Upper lobe of left lung (tissue), 6 donors: ENCODE measurements around the gene MAP2K5. TPM values are rescaled to one million over a fixed set of nuclear protein-coding genes. Genes with fewer than 3 reads are reported as not detected.

Experiments used
- ATAC-seq, 2 donors: fragments of 200-7000 bp; cut with Tn5 transposase; one replicate each; pipeline ENCODE4 v1.9.1; 2022; ENCODE audit warnings: mild to moderate bottlenecking in 2 of 2, moderate library complexity in 2 of 2; ENCODE audit not compliant: low FRiP score in 2 of 2
- DNase-seq, 2 donors: peaks; one replicate each; pipeline ENCODE4 v3.0.0-alpha.2; 2019 to 2020
- H3K27ac ChIP-seq, 4 donors: fragments of 200-600 bp; sonication (generic); one replicate each; pipeline ENCODE4 v1.5.1; 2016 to 2019
- H3K27me3 ChIP-seq, 4 donors: fragments of 200-600 bp; sonication (generic); one replicate each; pipeline ENCODE4 v1.5.1; 2017 to 2019
- H3K36me3 ChIP-seq, 4 donors: fragments of 200-600 bp; sonication (generic); one replicate each; pipeline ENCODE4 v1.5.1; 2016 to 2019
- H3K4me1 ChIP-seq, 4 donors: fragments of 200-600 bp; sonication (generic); one replicate each; pipeline ENCODE4 v1.5.1; 2018 to 2019
- H3K4me3 ChIP-seq, 4 donors: fragments of 200-600 bp; sonication (generic); one replicate each; pipeline ENCODE4 v1.5.1; 2017 to 2019; ENCODE audit warnings: mild to moderate bottlenecking in 2 of 4, moderate library complexity in 1 of 4
- H3K9me3 ChIP-seq, 4 donors: fragments of 200-600 bp; sonication (generic); one replicate each; pipeline ENCODE4 v1.5.1; 2018 to 2019
- CTCF ChIP-seq, 6 experiments: fragments of 450-650 bp in 4 of 6; fragments of 200-600 bp in 2 of 6; sonication (generic) in 2 of 6; IDR thresholded peaks; one replicate each; pipeline ENCODE4 v1.5.1; 2016 to 2019; ENCODE audit warnings: antibody characterized with exemption in 6 of 6
- EP300 ChIP-seq, 4 donors: sonication (generic); formaldehyde crosslinking; IDR thresholded peaks; one replicate each; pipeline ENCODE4 v1.5.1; 2017; ENCODE audit warnings: antibody characterized with exemption in 4 of 4, control low read depth in 2 of 4
- POLR2A ChIP-seq, 4 donors: fragments of 450-650 bp; IDR thresholded peaks; one replicate each; pipeline ENCODE4 v1.5.1; 2016 to 2017; ENCODE audit warnings: antibody characterized with exemption in 4 of 4, mild to moderate bottlenecking in 2 of 4
- POLR2AphosphoS5 ChIP-seq, 2 donors: sonication (generic); formaldehyde crosslinking; IDR thresholded peaks; one replicate each; pipeline ENCODE4 v1.5.1; 2017; ENCODE audit warnings: antibody characterized with exemption in 2 of 2
- WGBS, 2 donors: methylation state at CpG; one replicate each; pipeline ENCODE4 v1.1.5; 2017 to 2018; 5-methylcytosine and 5-hydroxymethylcytosine counted together
- total RNA-seq, 6 donors: library from RNA; depleted of rRNA in 4 of 6; stranded (reverse); fragments of >200 nt in 4 of 6; gene quantifications; one replicate each; pipeline versions ENCODE4 v1.1.0 to v1.2.1, GENCODE V29; 2016 to 2021
- donor health status: DM: no; HTN: no; CAD: no; lungs with moderate emphysema.
- donor health status: DM: no; HTN: yes; CAD: no; lungs with severe emphysema.

The MAP2K5 gene
- total RNA-seq, 6 donors from 2014 or later, result 7.8 to 25.6 (median 16.0) TPM

GRCh38 chr15:67736810-67737209 is 194.3 kb downstream of the MAP2K5 start:
- no peak for DNase-seq
- H3K36me3 ChIP-seq, result no peaks in the 10 kb centered on the region
- no peak overlapping the region for H3K27ac ChIP-seq
- no peak for ATAC-seq
- H3K4me3 ChIP-seq, result no peak overlapping the region
- 87 to 91% methylated on average over 2 of the region's 2 CpGs for WGBS, 2 donors
- H3K9me3 ChIP-seq, result no peaks in the 10 kb centered on the region
- peaks cover 0 to under 1% (median 0%) of the 10 kb centered on the region in 4 donors for H3K4me1 ChIP-seq
- no peak for TF ChIP-seq CTCF (IDR thresholded peaks at IDR 0.05)
- no peak for TF ChIP-seq POLR2A (IDR thresholded peaks at IDR 0.05)
- TF ChIP-seq EP300 (IDR thresholded peaks at IDR 0.05), result no peak
- no peak for TF ChIP-seq POLR2AphosphoS5 (IDR thresholded peaks at IDR 0.05)
- H3K27me3 ChIP-seq, result no peaks in the 10 kb centered on the region

GRCh38 chr15:67738056-67738455 is 195.6 kb downstream of the MAP2K5 start:
- Histone ChIP-seq H3K27ac (no peak overlapping the region), H3K9me3 (no peaks in the 10 kb centered on the region), H3K4me3 (no peak overlapping the region), H3K4me1 (no peaks in the 10 kb centered on the region), H3K27me3 (no peaks in the 10 kb centered on the region), H3K36me3 (no peaks in the 10 kb centered on the region)
- no peak for DNase-seq
- TF ChIP-seq POLR2A (IDR thresholded peaks at IDR 0.05), result no peak
- no peak for TF ChIP-seq CTCF (IDR thresholded peaks at IDR 0.05)
- no peak for TF ChIP-seq EP300 (IDR thresholded peaks at IDR 0.05)
- no peak for TF ChIP-seq POLR2AphosphoS5 (IDR thresholded peaks at IDR 0.05)
- no peak for ATAC-seq
- 71% methylated on average over 4 of the region's 4 CpGs for WGBS, 2 donors

- 100% methylated on average over 3 of the region's 3 CpGs for WGBS, 2 donors
- no peak for TF ChIP-seq EP300 (IDR thresholded peaks at IDR 0.05)
- no peak for TF ChIP-seq POLR2AphosphoS5 (IDR thresholded peaks at IDR 0.05)
- no peak for TF ChIP-seq POLR2A (IDR thresholded peaks at IDR 0.05)
- no peak for TF ChIP-seq CTCF (IDR thresholded peaks at IDR 0.05)
- H3K4me1 ChIP-seq, result peaks cover 3 to 6% (median 4%) of the 10 kb centered on the region in 4 donors
Observed at GRCh38 chr15:67740405-67740804, 197.9 kb downstream of the MAP2K5 start.

GRCh38 chr15:67741308-67741707 is 198.8 kb downstream of the MAP2K5 start:
- TF ChIP-seq POLR2A (IDR thresholded peaks at IDR 0.05) (no peak), POLR2AphosphoS5 (IDR thresholded peaks at IDR 0.05) (no peak), CTCF (IDR thresholded peaks at IDR 0.05) (no peak), EP300 (IDR thresholded peaks at IDR 0.05) (no peak)
- Histone ChIP-seq H3K36me3 (no peaks in the 10 kb centered on the region), H3K9me3 (no peaks in the 10 kb centered on the region), H3K4me1 (peaks cover 7 to 12% (median 9%) of the 10 kb centered on the region in 4 donors), H3K4me3 (no peak overlapping the region), H3K27me3 (no peaks in the 10 kb centered on the region), H3K27ac (no peak overlapping the region)
- no peak for ATAC-seq
- 75 to 85% methylated on average over 2 of the region's 2 CpGs for WGBS, 2 donors
- no peak for DNase-seq

More at GRCh38 chr15:67740405-67740804, 197.9 kb downstream of the MAP2K5 start:
- DNase-seq, result no peak
- Histone ChIP-seq H3K27ac (no peak overlapping the region), H3K36me3 (no peaks in the 10 kb centered on the region), H3K9me3 (no peaks in the 10 kb centered on the region), H3K27me3 (no peaks in the 10 kb centered on the region), H3K4me3 (no peak overlapping the region)
- ATAC-seq, result no peak

DNA sequence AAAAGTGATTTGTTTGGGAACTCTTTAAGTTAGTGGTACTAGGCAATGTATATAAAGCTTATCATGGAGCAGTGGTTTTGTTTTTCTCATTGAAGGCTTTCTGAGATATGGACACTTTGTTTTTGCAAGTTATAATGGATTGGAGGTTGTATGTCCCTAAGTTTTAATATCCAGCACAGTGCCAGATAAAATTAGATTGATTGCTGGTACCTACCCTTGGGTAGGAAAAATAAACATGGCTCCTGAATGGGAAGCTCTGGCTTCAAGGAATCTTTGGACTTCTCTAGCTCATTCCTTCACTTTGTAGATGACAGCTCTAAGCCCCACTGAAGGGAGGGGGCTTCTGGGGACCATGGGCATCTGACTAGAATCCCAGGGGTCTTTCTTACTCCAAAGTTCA is 201.1 kb downstream of the MAP2K5 start:
- no peak for ATAC-seq
- DNase-seq, result no peak
- TF ChIP-seq POLR2A (IDR thresholded peaks at IDR 0.05) (no peak), CTCF (IDR thresholded peaks at IDR 0.05) (no peak), EP300 (IDR thresholded peaks at IDR 0.05) (no peak)
- no peak overlapping the region for H3K4me3 ChIP-seq
- no peak overlapping the region for H3K27ac ChIP-seq
- no peaks in the 10 kb centered on the region for H3K27me3 ChIP-seq
- H3K4me1 ChIP-seq, result peaks cover 7 to 17% (median 13%) of the 10 kb centered on the region in 4 donors
- no peaks in the 10 kb centered on the region for H3K9me3 ChIP-seq
- H3K36me3 ChIP-seq, result peaks cover 0 to 2% (median 0%) of the 10 kb centered on the region in 4 donors
